ENCODE data around the gene SPATA31C1. TPM values are rescaled to one million over a fixed set of nuclear protein-coding genes. Genes with fewer than 3 reads are reported as not detected.

Gene SPATA31C1
- total RNA-seq, 1 experiment from 2014 or later: 0.15 TPM

- Histone ChIP-seq H3K4ac (ENCODE audit: low read depth, low read length) (no peak overlapping the region), H2AFZ (ENCODE audit: low read length) (no peak overlapping the region), H3K79me1 (ENCODE audit: insufficient read depth, low read depth, low read length, poor library complexity, severe bottlenecking) (no peaks in the 10 kb centered on the region), H3K79me2 (ENCODE audit: insufficient read depth, low read length) (no peaks in the 10 kb centered on the region), H3K4me2 (ENCODE audit: insufficient read depth, insufficient read length, low read length) (no peak overlapping the region), H4K91ac (ENCODE audit: insufficient read length, low read depth, low read length) (no peak overlapping the region), H2BK5ac (ENCODE audit: insufficient read length, low read length) (no peak overlapping the region), H3K9ac (ENCODE audit: extremely low read depth, insufficient read length, low read length) (no peak overlapping the region), H3K9me3 (ENCODE audit: control insufficient read depth, low read depth, low read length) (no peaks in the 10 kb centered on the region), H3K27ac (ENCODE audit: insufficient read length, low read depth, low read length) (no peak overlapping the region), H4K5ac (ENCODE audit: insufficient read length, low read depth, low read length) (no peak overlapping the region), H4K20me1 (ENCODE audit: control insufficient read depth, insufficient read depth, insufficient read length) (no peaks in the 10 kb centered on the region), H3K18ac (ENCODE audit: insufficient read length, low read depth, low read length) (no peak overlapping the region), H3K56ac (ENCODE audit: insufficient read length, low read depth, low read length) (no peak overlapping the region), H3K23ac (ENCODE audit: insufficient read length, low read depth, low read length) (no peak overlapping the region), H3K23me2 (ENCODE audit: insufficient read length, low read depth, low read length, poor library complexity, severe bottlenecking) (no peaks in the 10 kb centered on the region), H2BK12ac (ENCODE audit: insufficient read length, low read depth, low read length) (no peak overlapping the region), H3K14ac (ENCODE audit: insufficient read depth, low read length) (no peak overlapping the region), H3T11ph (ENCODE audit: low read length) (no peak overlapping the region), H2AK5ac (ENCODE audit: insufficient read length, low read length) (no peak overlapping the region), H4K8ac (replicated peaks; ENCODE audit: insufficient read length, low read depth, low read length) (no peak overlapping the region), H2BK20ac (ENCODE audit: low read depth, low read length, poor library complexity, severe bottlenecking) (no peak overlapping the region), H2BK120ac (ENCODE audit: low read depth, low read length, poor library complexity, severe bottlenecking) (no peak overlapping the region), H2BK15ac (ENCODE audit: low read depth, low read length) (no peak overlapping the region), H3K27me3 (ENCODE audit: insufficient read depth, low read length) (no peaks in the 10 kb centered on the region), H3K4me1 (ENCODE audit: insufficient read depth, low read length) (no peaks in the 10 kb centered on the region)
- no peak for TF ChIP-seq CTCF (conservative IDR thresholded peaks at IDR 0.05)
- Mint-ChIP-seq H3K4me1 (no peaks in the 10 kb centered on the region), H3K9me3 (no peaks in the 10 kb centered on the region), H3K4me3 (peak overlapping the region in 1 of 2 experiments; percentile 21; a peak in 1 of 5 replicates), H3K27me3 (ENCODE audit: low read depth) (0 out of 2 replicates have a peak, but pooled peaks cover 3% of the 10 kb centered on the region), H3K36me3 (ENCODE audit: insufficient read depth in 1 of 3, low read depth in 3 of 3) (no peaks in the 10 kb centered on the region), H3K27ac (peak overlapping the region in 1 of 3 experiments; percentile 57; a peak in 1 of 7 replicates)
- no CpG with 5 or more reads among the region's 10 CpGs for WGBS (ENCODE audit: extremely low coverage, insufficient read length, low lambda C conversion rate)
- DNase-seq: peak; percentile 29
Measured at GRCh38 chr9:87890837-87891236, 26.9 kb upstream of the SPATA31C1 start.

All from H9 (cell line).